GM12878 (cell line): Measurements from ENCODE around the gene STIL. TPM values are rescaled to one million over a fixed set of nuclear protein-coding genes. Genes with fewer than 3 reads are reported as not detected.

ENCODE experiments used
- ATAC-seq: fragments of 200-7000 bp; cut with Tn5 transposase; 3 replicates; pipeline ENCODE4 v1.9.1; 2020; ENCODE audit warnings: mild to moderate bottlenecking, moderate library complexity
- BruUV-seq: library from RNA; stranded (reverse); fragments of 400-500 nt; replicated peaks from 2 replicates; lab custom pipeline; 2021; lab: Mats Ljungman, UMichigan
- CTCF ChIA-PET: fragments of 300-600 bp; sonication (Branson Sonifier 250); formaldehyde crosslinking; extraction: SDS; loops from one replicate; lab custom pipeline; 2021; ENCODE audit warnings: inconsistent platforms; lab: Yijun Ruan, JAX
- POLR2A ChIA-PET: fragments of 350-600 bp; formaldehyde crosslinking; extraction: SDS; loops from one replicate; lab custom pipeline; 2021; ENCODE audit warnings: inconsistent platforms; lab: Charles Lee
- RAD21 ChIA-PET: fragments of 300-600 bp; sonication (Branson Sonifier 250); formaldehyde crosslinking; loops from one replicate; lab custom pipeline; 2023; ENCODE audit warnings: antibody characterized with exemption; ENCODE audit not compliant: unreplicated experiment; lab: Charles Lee
- SMC1A ChIA-PET: fragments of 300-600 bp; sonication (Branson Sonifier 250); formaldehyde crosslinking; loops from one replicate; lab custom pipeline; 2023; ENCODE audit not compliant: unreplicated experiment, uncharacterized antibody; lab: Charles Lee
- DNase-seq: peaks from one replicate; pipeline ENCODE4 v3.0.0-alpha.2; 2011; ENCODE audit warnings: low read depth, low spot score
- FAIRE-seq: peaks from 3 replicates; lab custom pipeline; 2011; peaks lifted over from hg19 to GRCh38; lab: Jason Lieb, UNC
- H2AFZ ChIP-seq: 2 replicates; pipeline ENCODE4 v1.6.0; 2011; ENCODE audit warnings: low read depth, low read length, control low read depth; ENCODE audit not compliant: control insufficient read depth
- H3K27ac ChIP-seq: 2 replicates; pipeline ENCODE4 v1.5.1; 2011; ENCODE audit warnings: control low read depth; ENCODE audit not compliant: control insufficient read depth, insufficient read depth
- H3K27me3 ChIP-seq, 2 experiments: replicated peaks in 1 of 2; 2 replicates each; pipeline versions ENCODE4 v1.6.0 to v1.6.1; 2011; ENCODE audit warnings: low read length in 1 of 2; ENCODE audit not compliant: control insufficient read depth in 2 of 2, insufficient read depth in 2 of 2
- H3K36me3 ChIP-seq, 2 experiments: 2 replicates each; pipeline ENCODE4 v1.5.1; 2011; ENCODE audit warnings: low read length in 1 of 2; ENCODE audit not compliant: control insufficient read depth in 2 of 2, insufficient read depth in 2 of 2
- H3K4me1 ChIP-seq: 2 replicates; pipeline ENCODE4 v1.6.1; 2011; ENCODE audit warnings: mild to moderate bottlenecking, low read length, moderate library complexity, mixed read lengths; ENCODE audit not compliant: control insufficient read depth, insufficient read depth
- H3K4me2 ChIP-seq: 2 replicates; pipeline ENCODE4 v1.6.0; 2011; ENCODE audit warnings: control low read depth; ENCODE audit not compliant: control insufficient read depth, insufficient read depth
- H3K4me3 ChIP-seq: fragments of 200-600 bp; sonication (generic); 2 replicates; pipeline ENCODE4 v1.5.1; 2016
- H3K79me2 ChIP-seq: 2 replicates; pipeline ENCODE4 v1.6.0; 2011; ENCODE audit warnings: low read length; ENCODE audit not compliant: control insufficient read depth, insufficient read depth
- H3K9ac ChIP-seq: 2 replicates; pipeline ENCODE4 v1.8.0; 2011; ENCODE audit warnings: low read length, control low read depth, mixed read lengths; ENCODE audit not compliant: control insufficient read depth, insufficient read depth
- H3K9me3 ChIP-seq: replicated peaks from 3 replicates; pipeline ENCODE4 v1.5.1; 2011; ENCODE audit warnings: mild to moderate bottlenecking, low read length; ENCODE audit not compliant: control insufficient read depth, insufficient read depth
- H4K20me1 ChIP-seq: 2 replicates; pipeline ENCODE4 v1.6.0; 2011; ENCODE audit not compliant: control insufficient read depth, insufficient read depth
- MTA2 ChIP-seq: fragments of 450-650 bp; IDR thresholded peaks from 2 replicates; pipeline ENCODE4 v1.6.1; 2016; ENCODE audit warnings: low read depth, mild to moderate bottlenecking, moderate library complexity
- PKNOX1 ChIP-seq: fragments of 450-650 bp; IDR thresholded peaks from 2 replicates; pipeline ENCODE4 v1.6.1; 2016; ENCODE audit warnings: mild to moderate bottlenecking
- WGBS: methylation state at CpG from one replicate; pipeline ENCODE4 v1.1.6; 2016; ENCODE audit warnings: low lambda C conversion rate; ENCODE audit not compliant: insufficient replicate concordance, insufficient coverage; ENCODE audit errors: missing lambda C conversion rate; 5-methylcytosine and 5-hydroxymethylcytosine counted together
- in situ Hi-C: fragments of 300-500 bp; cut with MboI; formaldehyde crosslinking; loops from 9 replicates; pipeline ENCODE4 v1.14.3; 2018; ENCODE audit warnings: mixed read lengths
- intact Hi-C: fragments of 100-400 bp; cut with micrococcal nuclease; formaldehyde crosslinking; loops from one replicate; pipeline ENCODE4 v1.14.2; 2022; ENCODE audit not compliant: unreplicated experiment
- polyA plus RNA-seq, 11 experiments: library from polyadenylated mRNA; depleted of rRNA in 4 of 11; unstranded in 6 of 11; stranded (reverse) in 5 of 11; fragments of >200 nt; fragmentation: Nextera tagmentation in 4 of 11; fragmentation: Illumina TruSeq in 1 of 11; extraction: Ambion mirVana in 4 of 11; extraction: Trizol in 1 of 11; gene quantifications; 1 replicate in 1 of 11; 2 replicates in 10 of 11; pipeline versions ENCODE4 v1.2.1 to v1.2.3, GENCODE V29; 2011 to 2016; ENCODE audit warnings: inconsistent platforms in 2 of 11, missing spikeins in 2 of 11, low read depth in 1 of 11
- total RNA-seq, 4 experiments: library from RNA; depleted of rRNA in 3 of 4; stranded (reverse); fragments of >200 nt in 3 of 4; fragmentation: Illumina TruSeq in 1 of 4; extraction: Trizol in 1 of 4; gene quantifications; 2 replicates each; pipeline versions ENCODE4 v1.2.1 to v1.2.3, GENCODE V29; 2013 to 2021

Gene STIL
- total and polyA plus RNA-seq, 10 of the 15 experiments (the other 5 are each of a cell fraction or from before 2014, with no cell fraction given) = 6.0 to 35.1 (median 26.5) TPM

GRCh38 chr1:47337350-47337749 is 23.4 kb upstream of the STIL start:
- WGBS = 98% methylated on average over 6 of the region's 6 CpGs
- TF ChIP-seq PKNOX1 (peak; percentile 55; the same call in 1 of the 2 replicates), MTA2 (no peak)
- DNase-seq = no peak

More at GRCh38 chr1:47337350-47337749, 23.4 kb upstream of the STIL start:
- Histone ChIP-seq H3K9ac (no peak overlapping the region), H3K9me3 (no peaks in the 10 kb centered on the region), H3K27ac (no peak overlapping the region), H3K79me2 (peaks cover 51% of the 10 kb centered on the region), H3K4me2 (0 out of 2 replicates have a peak overlapping the region, but pooled peaks have one; percentile 8), H3K4me3 (no peak overlapping the region), H3K27me3 (no peaks in the 10 kb centered on the region), H4K20me1 (no peaks in the 10 kb centered on the region), H3K4me1 (peaks cover 3% of the 10 kb centered on the region; the same call in 1 of the 2 replicates), H3K36me3 (0 out of 4 replicates have a peak, but pooled peaks cover 0 to 3% of the 10 kb centered on the region in 2 experiments), H2AFZ (no peak overlapping the region)
- FAIRE-seq = no peak
- in situ Hi-C loops (no loop called here), intact Hi-C loops (loop anchor here (10.0 kb wide), 1 partner anchor 97 kb away; the partner anchor contains the start of gene FOXD2)
- ChIA-PET POLR2A (interaction anchor here (1.3 to 1.4 kb wide), 2 partner anchors 14 to 100 kb away, joined by 3 to 5 read pairs; partner anchors contain the start of gene FOXD2), CTCF (interaction anchor here (1.2 to 2.6 kb wide), 4 partner anchors 13 to 159 kb away, joined by 3 to 14 read pairs (median 8); partner anchors contain the start of gene STIL), RAD21 (interaction anchor here (0.9 kb wide), 1 partner anchor 14 kb away, joined by 3 read pairs; no protein-coding TSS in a partner anchor), SMC1A (interaction anchor here (0.8 to 3.2 kb wide), 4 partner anchors 11 to 14 kb away, joined by 3 to 20 read pairs (median 6); no protein-coding TSS in a partner anchor)
- ATAC-seq = no peak
- no TSS peak for BruUV-seq
